Effector CD8-positive, alpha-beta T cell (primary cell): ENCODE measurements around the gene TPM1.

ENCODE experiments used
- DNase-seq: peaks from one replicate; lab custom pipeline; 2025; lab: John Stamatoyannopoulos, UW

The TPM1 gene

DNA sequence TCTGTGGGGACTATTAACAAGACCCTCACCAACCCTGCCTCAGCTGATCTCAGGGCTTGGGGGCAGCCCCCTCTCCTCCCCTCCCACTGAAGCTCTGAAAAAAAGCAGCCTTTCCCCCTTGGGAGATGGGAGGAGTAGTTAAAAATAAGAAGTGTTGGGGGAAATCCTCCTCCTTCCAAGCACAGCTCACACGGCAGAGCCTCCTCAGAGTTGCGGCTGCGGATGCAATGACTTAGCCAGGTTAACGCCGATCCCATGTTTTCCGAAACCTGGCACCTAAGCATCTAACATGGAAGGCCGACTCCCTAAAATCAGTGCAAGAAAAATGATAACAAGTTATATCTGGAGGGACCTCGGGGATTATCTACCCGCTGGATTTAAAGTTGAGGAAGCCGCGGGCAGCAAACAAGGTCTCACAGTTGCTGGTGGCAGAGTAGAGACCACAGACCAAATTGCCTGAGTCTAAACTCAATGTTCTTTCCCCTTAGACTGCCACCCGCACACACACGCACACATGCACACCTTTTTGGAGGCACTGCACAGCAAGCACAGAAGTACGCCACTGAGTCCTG, 1.1 kb upstream of the TPM1 start:
- no peak for DNase-seq

DNA sequence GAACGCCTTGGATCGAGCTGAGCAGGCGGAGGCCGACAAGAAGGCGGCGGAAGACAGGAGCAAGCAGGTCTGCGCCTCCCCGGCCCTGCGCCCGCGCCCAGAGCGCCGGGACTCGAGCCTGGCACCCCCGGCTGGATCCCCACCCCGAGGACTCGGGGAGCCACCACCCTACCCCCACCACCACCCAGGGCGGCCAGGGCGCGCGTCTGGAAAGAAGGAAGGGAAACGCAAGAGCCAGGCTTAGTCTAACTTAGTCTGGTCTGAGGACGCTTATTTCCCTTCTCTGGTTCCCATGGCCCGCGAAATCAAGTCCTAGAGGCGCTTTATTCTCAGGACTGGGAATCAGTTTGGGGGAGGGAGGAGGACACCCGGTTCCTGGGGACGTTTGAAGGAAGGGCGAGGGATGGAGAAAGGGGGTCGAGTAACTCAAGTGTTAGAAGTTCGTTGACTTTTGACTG, 359 bp downstream of the TPM1 start:
- DNase-seq, result no peak

DNA sequence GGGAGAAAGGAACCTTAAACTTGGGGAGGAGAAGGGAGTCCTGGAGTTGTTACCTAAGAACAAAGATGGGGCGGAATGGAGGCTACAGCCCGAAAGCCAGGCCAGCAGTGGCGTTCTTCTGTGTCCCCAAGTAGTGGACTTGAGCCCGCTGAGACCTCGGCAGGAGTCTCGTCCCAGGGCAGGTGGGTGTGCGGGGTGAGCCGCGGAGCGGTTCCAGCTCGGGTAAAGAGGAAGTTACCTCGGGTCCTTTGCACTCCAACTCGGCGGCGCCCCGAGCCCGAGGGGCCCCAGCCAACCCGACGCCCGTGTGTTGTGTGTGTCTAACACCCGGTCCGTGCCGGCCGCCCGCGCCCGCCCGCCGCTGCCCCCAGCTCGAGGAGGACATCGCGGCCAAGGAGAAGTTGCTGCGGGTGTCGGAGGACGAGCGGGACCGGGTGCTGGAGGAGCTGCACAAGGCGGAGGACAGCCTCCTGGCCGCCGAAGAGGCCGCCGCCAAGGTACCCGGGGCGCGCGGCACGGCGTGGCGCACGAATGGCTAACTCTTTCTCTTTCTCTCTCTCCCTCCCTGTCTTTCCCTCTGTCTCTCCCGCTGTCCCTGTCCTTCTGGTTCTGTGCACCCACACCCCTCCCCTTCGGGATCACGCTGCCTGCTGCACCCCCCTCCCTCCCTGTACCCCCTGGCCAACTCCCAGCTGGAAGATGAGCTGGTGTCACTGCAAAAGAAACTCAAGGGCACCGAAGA, 959 bp downstream of the TPM1 start:
- DNase-seq, result no peak

DNA sequence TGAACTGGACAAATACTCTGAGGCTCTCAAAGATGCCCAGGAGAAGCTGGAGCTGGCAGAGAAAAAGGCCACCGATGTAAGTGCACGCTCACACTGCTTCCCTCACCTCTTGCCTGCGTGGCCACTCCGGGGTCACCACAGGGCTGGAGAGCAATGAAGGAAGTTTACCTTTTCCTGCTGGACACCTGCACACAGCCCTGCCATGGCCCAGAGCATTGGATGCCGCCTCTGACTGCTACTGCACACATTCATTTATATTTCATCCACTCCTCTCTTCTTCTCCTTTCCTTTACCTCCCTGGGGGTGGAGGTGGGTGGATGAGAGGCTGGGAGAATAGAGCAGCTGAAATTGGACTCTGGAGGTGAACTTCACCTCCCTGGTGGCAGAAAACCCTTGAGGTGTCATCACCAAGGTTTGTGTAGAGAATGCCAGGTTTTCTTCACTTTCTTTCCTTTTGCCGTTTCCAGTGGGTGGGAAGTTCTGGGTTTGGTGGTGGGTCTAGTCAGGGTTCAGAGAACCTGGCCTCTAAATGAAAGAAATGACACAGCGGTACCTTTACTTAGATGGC, 1.6 kb downstream of the TPM1 start:
- DNase-seq, result no peak

DNA sequence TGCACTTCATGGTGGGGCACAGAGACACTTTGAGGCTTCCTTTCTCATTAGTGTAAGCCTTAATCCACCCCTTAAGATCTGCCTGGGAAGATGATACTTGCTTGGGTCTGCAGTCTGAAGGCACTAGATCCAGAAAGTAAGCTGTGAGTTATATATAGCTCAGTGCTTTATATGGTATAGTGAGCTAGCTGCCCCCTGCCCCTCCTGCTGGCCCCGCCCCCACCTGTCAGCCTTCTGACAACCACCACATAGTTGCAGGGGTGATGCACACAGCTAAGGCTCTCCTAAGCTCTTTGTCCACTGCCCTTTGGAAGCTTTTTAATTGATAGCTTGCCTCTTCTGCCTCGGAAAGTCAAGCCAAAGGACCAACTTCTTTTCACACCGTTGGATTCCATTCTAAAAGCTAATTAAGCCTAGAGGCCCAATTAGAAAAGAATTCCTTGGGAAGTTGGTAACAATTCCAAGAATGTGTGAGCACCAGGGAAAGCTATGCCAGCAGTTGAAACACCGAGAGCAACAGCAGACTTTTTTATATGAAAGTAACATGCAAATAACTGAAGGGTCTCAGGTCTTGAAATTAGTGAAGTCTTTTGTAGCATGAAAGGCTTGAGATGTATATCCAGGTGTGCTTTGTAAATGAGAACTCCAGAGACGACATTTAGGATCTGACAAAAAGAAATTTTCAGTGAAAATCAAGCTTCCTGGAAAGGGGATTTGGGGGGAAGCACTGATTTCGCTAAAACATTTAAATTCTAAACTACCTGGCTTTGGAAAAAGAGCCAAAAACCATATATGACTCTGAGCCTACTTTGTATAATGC, 2.3 kb downstream of the TPM1 start:
- DNase-seq, result no peak

DNA sequence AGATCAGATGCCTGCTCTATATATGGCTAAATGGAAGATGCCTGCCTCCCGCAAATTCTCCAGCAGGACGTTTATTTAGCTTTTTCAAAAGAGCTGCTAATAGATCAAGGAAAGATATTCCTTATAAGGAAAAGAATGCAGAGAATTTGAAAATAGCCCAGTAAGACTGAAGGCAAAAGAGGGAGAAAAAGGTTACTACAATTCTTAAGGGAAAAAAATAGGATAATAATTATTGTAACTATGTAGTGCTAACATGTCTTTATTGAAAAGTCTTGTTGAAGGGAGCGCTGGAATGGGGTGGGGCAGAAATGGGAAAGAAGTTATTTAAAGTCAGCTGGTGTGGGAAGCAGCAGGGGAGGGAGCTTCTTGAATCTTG, 2.9 kb downstream of the TPM1 start:
- DNase-seq, result no peak

DNA sequence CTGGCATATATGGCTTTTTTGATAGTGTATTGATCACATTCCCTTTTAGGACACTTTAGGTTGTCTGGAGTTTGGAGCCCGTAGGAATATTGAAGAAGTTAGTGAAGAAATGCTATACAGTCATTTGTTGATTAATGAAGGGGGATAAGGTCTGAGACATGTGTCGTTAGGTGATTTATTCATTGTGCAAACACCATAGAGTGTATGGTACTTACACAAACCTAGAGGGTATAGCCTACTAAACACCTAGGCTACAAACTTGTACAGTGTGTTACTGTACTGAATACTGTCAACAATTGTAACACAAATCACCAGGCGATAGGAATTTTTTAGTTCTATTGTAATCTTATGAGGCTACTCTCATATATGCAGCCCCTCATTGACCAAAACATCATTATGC, 3.3 kb downstream of the TPM1 start:
- no peak for DNase-seq

DNA sequence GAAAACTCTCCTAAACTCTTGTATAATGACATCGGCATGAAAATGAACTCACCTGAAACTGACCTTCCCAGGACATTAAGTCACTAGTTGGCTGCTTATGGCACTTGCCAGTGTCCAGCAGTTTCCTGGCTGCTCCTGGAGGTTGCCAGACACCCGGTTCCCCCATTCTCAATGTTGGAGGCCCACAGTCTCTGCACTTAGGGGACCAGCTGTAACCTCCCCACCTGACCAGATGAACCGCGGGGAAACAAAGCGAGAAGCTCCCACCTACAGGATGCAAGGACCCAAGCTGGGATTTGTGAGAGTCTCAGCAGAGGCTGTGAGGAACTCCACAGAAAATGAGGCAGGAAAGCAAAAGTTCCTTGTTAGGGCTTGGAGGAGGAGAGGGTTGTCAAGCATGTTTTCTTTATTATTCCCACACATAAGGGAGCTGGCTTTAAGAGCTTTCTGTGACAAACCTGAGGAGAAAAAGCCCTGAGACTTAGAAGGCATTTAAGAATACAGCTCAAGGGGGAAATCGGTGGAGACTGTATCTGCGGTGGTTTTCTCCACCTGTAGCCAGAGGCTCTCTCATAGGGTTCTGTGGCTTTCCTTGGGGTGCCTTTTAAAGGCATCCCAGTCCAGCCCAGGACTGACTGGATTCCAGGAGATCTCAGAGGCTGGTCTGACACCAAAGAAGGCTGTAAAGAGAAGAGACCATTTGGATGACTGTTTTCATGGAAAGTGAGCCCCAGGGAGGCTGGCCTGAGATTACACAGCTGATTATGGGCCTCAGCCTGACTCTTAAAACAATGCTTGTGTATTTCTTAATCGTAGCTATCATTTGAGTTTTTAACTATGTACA, 4.6 kb downstream of the TPM1 start:
- DNase-seq, result no peak

DNA sequence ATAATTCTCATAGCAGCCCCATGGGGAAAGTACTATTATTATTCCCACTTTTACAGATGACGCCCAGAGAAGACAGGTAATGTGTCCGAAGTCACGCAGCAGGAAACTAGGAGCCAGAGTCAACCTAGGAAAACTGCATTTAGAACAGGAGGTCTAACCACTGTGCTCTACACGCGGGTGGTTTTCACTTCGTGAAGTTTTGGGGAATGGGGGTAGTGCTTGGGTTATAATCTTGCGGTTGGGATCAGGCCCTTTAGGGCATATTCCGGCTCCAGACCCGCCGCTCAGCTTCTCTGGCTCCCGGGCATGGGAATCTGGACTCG, 5.2 kb downstream of the TPM1 start:
- DNase-seq, result no peak

DNA sequence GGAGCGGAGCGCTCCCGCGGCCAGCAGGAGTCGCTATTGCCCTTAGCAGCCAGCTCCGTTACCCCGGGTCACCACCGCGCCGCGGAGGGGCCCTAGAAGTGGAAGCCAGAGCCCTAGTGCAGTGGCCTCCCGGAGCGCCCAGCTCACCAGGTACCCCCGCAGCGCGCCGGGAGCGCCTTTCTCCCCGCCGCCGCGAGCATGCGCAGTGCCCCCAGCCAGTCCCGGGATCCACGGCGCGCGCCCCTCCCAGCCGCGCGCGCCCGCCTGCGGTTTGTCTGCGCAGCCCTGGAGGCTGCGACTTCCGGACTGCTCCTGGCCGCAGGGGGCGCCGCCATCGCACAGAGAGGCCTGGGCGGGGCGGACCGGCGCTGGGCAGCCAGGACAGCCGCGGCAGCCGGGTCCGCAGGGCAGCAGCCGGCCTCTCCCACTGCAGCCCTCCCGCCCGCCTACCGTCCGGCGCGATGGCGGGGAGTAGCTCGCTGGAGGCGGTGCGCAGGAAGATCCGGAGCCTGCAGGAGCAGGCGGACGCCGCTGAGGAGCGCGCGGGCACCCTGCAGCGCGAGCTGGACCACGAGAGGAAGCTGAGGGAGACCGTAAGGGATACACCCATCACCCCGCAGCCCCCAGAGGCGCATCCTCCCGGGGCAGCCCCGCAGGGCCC, 5.7 kb downstream of the TPM1 start:
- DNase-seq, result peak; percentile 77

DNA sequence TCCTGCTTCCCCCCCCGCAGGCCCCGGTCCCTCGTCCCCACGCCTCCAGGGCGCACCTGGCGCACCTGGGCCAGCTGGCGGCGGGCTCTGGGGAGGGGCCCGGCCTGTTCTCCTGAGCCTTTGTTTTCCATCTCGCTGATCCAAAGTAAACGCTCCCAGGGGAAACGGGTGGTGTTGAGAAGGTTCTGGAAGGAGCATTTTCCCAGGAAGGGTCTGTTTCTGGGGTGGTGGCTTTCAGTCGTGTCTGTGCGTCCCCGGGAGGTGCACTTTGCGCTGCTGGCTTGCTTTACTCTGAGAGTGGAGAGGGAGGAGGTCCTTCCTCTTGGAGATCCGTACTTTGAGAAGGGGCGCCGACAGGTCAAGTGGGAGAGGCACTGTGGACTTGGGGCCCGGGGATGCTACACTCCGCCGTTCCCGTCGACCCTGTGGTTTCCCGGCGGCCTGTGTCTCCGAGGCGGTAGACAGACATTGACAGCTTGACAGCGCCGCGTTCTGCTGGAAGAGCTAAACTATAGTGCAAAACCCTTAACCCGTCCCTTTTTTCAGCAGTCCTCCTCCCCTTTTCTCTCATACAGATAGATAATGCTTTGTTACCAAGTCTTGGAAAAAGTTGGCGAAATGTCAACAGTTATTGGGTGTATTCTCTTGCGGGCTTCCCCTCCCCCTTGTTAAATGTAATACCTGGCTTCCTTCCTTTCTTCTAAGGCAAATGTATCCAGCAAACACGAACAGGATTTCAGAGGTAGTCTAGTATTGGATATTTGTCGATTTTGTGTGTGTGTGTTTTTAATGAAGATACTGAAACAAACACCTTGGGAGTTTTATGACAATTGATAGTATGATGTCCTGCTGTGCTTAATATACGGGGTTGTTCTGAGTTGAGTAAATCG, 6.5 kb downstream of the TPM1 start:
- DNase-seq, result peak; percentile 9

DNA sequence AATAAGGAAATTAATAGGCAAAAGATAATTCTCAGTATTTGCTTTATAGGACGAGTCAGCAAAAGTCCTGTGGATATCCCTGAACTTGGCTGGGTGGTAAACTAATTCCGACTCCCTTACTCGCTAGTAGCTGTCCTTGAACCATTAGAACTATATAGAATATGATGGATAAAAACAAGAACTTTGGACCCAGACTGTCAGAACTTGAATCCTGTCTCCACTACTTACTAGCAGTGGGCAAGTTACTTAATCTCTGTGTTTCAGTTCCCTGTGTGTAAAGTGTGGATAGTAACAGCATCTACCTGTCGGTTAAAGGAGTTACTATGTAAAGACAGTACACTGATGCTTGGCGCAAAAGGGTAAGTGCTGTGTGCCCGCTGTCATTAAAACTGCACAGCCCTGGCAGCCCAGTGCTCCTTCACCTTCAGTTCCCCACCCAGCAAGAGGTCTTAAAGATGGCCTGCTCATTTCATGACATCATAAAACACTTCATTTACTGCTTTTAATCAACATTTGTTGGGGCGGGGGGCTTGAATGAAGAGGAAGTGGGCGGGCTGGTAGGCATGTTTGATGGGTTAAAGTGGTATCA, 7.3 kb downstream of the TPM1 start:
- no peak for DNase-seq

DNA sequence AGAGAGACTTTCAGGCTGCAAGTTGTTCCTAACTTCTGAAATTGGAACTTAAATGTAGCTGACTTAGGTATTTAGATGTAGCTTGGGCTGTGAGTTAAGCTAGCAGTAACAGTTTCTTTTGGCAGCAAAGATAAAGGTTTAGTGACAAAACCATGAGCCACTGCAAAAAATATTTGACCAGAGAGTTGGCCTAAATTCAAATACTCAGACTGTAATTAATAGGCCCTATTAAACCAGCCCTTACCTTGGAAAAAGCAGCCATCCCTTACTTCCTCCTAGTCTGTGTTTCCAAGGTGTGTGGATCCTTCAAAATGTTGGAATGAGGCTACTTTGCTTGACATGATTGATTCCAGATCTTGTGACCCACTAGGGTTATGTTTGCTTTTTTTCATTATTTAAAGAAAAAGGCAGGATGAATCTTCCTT, 8.2 kb downstream of the TPM1 start:
- DNase-seq, result no peak

DNA sequence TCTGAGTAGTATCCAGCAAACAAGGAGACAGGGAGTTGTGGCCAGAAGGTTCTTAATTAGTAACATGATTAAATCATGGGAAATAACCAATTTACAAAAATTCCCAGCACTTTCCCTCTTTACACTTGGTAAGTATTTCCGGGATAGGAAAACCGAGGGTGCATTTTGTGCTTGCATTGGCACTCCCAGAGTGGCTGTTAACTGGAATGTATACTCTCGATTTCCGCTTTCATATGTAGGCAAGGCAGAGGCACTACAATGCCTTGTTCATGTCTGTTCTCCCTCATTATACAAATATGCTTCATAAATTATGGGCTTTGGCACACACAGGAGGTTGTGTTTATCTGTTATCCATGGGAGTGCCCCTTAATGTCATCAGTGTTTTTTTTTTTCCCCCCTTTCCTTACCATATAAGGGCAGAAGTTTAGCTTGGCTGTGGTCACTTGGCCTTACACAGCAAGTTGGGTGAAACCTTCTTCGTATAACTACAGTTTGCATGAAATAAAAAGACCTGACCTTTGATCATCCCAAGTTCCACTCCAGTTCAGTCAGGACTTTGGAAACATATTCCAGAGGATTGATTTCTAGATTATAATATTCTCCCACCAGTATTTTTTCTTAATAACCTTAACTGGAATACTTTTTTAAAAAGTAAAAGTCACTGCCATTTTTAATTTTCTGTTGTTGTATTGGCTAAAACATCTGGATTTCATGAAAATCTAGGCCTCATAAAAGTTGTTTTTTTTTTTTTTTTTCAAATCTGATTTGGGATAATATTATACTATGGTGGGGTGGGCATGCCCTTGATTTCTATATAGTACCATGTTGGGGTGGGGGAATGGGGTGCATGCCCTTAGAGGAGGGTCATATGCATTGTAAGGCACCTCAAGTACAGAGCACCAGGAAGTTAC, 8.9 kb downstream of the TPM1 start:
- DNase-seq, result no peak

DNA sequence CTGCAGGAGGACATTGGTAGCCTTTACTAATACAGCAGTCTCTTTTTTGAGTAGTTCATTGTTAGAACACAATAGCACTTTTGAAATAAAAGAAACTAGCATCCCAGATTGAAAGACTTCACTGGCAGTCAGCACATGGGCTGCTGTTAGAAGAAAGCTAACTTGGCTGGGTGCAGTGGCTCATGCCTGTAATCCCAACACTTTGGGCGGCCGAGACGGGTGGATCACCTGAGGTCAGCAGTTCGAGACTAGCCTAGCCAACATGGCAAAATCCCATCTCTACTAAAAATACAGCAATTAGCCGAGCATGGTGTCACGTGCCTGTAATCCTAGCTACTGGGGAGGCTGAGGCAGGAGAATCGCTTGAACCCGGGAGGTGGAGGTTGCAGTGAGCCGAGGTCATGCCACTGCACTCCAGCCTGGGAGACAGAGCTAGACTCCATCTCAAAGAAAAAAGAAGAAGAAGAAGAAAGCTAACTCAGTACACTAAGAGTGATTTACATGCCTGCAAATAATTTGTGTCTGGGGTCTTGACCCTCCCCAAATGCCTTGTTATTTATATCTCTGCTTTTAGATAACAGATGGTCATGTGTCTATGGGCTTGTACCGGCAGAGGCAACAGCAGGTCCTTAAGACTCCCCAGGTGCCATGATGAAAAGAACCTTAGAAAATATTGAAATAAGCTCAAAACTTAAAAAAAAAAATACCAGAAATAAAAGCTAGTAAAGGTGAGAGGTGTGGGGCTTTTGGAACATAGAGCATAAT, 9.7 kb downstream of the TPM1 start:
- no peak for DNase-seq

DNA sequence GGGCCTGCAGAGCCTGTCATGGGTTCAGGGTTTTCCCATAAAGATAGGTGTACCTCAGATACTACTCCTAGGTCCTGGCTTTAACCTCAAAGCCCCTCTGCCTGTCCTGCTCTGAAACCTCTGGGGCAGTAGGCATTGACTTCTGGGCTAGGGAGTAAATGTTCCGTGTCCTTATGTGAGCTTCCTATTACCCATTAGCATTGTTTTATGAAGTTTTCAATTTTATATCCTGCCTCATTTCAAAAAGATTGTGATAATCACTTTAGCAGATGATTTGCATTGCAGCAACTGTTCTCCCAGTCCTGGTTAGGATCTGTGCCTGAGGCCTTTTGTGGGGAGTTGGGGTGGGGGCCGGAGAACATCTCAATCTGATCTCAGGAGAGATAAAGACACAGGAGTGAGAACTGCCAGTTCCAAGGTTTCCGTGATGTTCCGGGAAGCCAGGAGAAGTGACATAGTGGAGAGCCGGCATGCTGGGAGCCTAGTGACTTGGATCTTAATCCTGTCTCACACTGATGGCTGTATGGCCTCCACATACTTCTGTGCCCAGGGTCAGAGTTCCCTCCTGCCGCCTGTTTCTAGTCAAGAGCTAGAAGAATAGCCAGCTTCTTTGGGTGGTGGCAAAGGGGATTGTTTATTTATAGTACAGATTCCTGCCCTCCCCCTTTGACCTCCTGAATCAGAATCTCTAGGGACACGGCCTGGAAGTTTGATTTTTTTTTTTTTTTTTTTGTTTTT, 10.6 kb downstream of the TPM1 start:
- no peak for DNase-seq

DNA sequence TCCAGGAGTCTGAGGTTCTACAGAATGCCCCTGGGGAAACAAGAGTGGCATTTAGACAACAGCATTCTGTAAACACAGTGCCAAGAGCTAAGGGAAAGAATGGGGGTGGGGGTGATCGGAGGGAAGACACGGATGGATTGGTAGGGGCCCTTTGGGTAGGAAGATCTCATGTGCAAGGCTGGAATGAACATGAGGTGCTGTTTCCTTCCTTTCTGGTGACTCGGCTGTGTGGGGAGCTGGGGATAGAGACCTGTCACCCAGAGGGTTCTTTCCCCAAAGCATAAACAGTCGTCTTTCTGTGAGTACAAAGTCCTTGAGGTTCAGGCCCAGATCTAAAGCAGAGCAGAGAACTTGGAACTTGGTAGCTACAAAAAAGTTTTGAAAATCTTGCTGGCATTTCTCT, 11.7 kb downstream of the TPM1 start:
- no peak for DNase-seq
